ENCODE measurements around the gene VMP1. TPM values are rescaled to one million over a fixed set of nuclear protein-coding genes. Genes with fewer than 3 reads are reported as not detected.
"Not testable (repeated sequence)": the region's sequence is repeated elsewhere in the genome, so short reads cannot be mapped to it uniquely, and the experiment has no call there.

The VMP1 gene
- total and polyA plus RNA-seq, 2 donors (not counting 1 experiment from before 2014, with no cell fraction given): 20.4 to 83.5 TPM

GRCh38 chr17:59757470-59757869 lies 50.0 kb downstream of the VMP1 start:
- Histone ChIP-seq H3K9ac (ENCODE audit: low read length) (no peak overlapping the region), H3K9me3 (ENCODE audit: control extremely low read depth in 1 of 3, control insufficient read depth in 2 of 3, insufficient read depth in 1 of 3, low read length in 2 of 3) (peaks cover 0 to 9% (median 2%) of the 10 kb centered on the region in 3 donors), H3K27ac (ENCODE audit: low read length in 2 of 2) (no peak overlapping the region), H2AFZ (ENCODE audit: insufficient read depth, low read depth, low read length, poor library complexity, severe bottlenecking) (no peak overlapping the region), H3K27me3 (replicated peaks in 1 of 4; ENCODE audit: control extremely low read depth in 1 of 4, control insufficient read depth in 3 of 4, insufficient read depth in 4 of 4, low read length in 3 of 4) (no peaks in the 10 kb centered on the region), H3K4me3 (ENCODE audit: control extremely low read depth in 1 of 5, extremely low read depth in 1 of 5, insufficient read depth in 1 of 5, low read depth in 2 of 5, low read length in 4 of 5) (no peak overlapping the region), H3K36me3 (replicated peaks in 1 of 2; ENCODE audit: control extremely low read depth in 1 of 2, control insufficient read depth in 1 of 2, extremely low read depth in 1 of 2, insufficient read depth in 2 of 2, low read length in 1 of 2) (peaks cover 4 to 9% of the 10 kb centered on the region in 2 experiments), H3K4me2 (replicated peaks; ENCODE audit: low read depth, low read length, poor library complexity, severe bottlenecking) (no peak overlapping the region), H3K4me1 (ENCODE audit: control insufficient read depth in 2 of 2, insufficient read depth in 2 of 2, low read length in 2 of 2) (no peaks in the 10 kb centered on the region), H3K79me2 (ENCODE audit: control insufficient read depth, insufficient read depth, low read length) (peaks cover 3% of the 10 kb centered on the region), H4K20me1 (ENCODE audit: control insufficient read depth, insufficient read depth, low read length, poor library complexity, severe bottlenecking) (no peaks in the 10 kb centered on the region)
- peaks cover 2% of the 10 kb centered on the region for H3K9me3 Mint-ChIP-seq (ENCODE audit: insufficient read depth)
- TF ChIP-seq, protein P1, sequence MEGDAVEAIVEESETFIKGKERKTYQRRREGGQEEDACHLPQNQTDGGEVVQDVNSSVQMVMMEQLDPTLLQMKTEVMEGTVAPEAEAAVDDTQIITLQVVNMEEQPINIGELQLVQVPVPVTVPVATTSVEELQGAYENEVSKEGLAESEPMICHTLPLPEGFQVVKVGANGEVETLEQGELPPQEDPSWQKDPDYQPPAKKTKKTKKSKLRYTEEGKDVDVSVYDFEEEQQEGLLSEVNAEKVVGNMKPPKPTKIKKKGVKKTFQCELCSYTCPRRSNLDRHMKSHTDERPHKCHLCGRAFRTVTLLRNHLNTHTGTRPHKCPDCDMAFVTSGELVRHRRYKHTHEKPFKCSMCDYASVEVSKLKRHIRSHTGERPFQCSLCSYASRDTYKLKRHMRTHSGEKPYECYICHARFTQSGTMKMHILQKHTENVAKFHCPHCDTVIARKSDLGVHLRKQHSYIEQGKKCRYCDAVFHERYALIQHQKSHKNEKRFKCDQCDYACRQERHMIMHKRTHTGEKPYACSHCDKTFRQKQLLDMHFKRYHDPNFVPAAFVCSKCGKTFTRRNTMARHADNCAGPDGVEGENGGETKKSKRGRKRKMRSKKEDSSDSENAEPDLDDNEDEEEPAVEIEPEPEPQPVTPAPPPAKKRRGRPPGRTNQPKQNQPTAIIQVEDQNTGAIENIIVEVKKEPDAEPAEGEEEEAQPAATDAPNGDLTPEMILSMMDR (IDR thresholded peaks at IDR 0.05): no peak
- no peak for TF ChIP-seq EZH2 (IDR thresholded peaks at IDR 0.05; ENCODE audit: borderline replicate concordance, insufficient read depth, low read depth, low read length, poor library complexity, severe bottlenecking)
- WGBS (ENCODE audit: insufficient coverage): no CpG with 5 or more reads among the region's 1 CpG
- H3K27ac Mint-ChIP-seq: no peak overlapping the region
- intact Hi-C loops (cut with micrococcal nuclease): no loop called here
- no peaks in the 10 kb centered on the region for H3K27me3 Mint-ChIP-seq
- DNase-seq: no peak
- ChIA-PET POLR2A (no interaction called here), CTCF (interaction anchor here (0.6 to 1.1 kb wide), 6 partner anchors 81 to 149 kb away, joined by 3 to 6 read pairs (median 3); no protein-coding TSS in a partner anchor)
- H3K4me1 Mint-ChIP-seq: peaks cover 9% of the 10 kb centered on the region
- no peak overlapping the region for H3K4me3 Mint-ChIP-seq
- no peak for ATAC-seq (ENCODE audit: low read depth)

- Histone ChIP-seq H4K20me1 (ENCODE audit: control insufficient read depth, insufficient read depth, low read length, poor library complexity, severe bottlenecking) (no peaks in the 10 kb centered on the region), H3K4me1 (ENCODE audit: control insufficient read depth in 2 of 2, insufficient read depth in 2 of 2, low read length in 2 of 2) (no peaks in the 10 kb centered on the region), H3K9me3 (ENCODE audit: control extremely low read depth in 1 of 3, control insufficient read depth in 2 of 3, insufficient read depth in 1 of 3, low read length in 2 of 3) (peaks cover 0 to 9% (median 2%) of the 10 kb centered on the region in 3 donors), H3K9ac (ENCODE audit: low read length) (no peak overlapping the region), H3K27me3 (replicated peaks in 1 of 4; ENCODE audit: control extremely low read depth in 1 of 4, control insufficient read depth in 3 of 4, insufficient read depth in 4 of 4, low read length in 3 of 4) (no peaks in the 10 kb centered on the region), H3K4me3 (ENCODE audit: control extremely low read depth in 1 of 5, extremely low read depth in 1 of 5, insufficient read depth in 1 of 5, low read depth in 2 of 5, low read length in 4 of 5) (no peak overlapping the region), H2AFZ (ENCODE audit: insufficient read depth, low read depth, low read length, poor library complexity, severe bottlenecking) (no peak overlapping the region), H3K79me2 (ENCODE audit: control insufficient read depth, insufficient read depth, low read length) (peaks cover 3% of the 10 kb centered on the region), H3K4me2 (replicated peaks; ENCODE audit: low read depth, low read length, poor library complexity, severe bottlenecking) (no peak overlapping the region), H3K27ac (ENCODE audit: low read length in 2 of 2) (no peak overlapping the region), H3K36me3 (replicated peaks in 1 of 2; ENCODE audit: control extremely low read depth in 1 of 2, control insufficient read depth in 1 of 2, extremely low read depth in 1 of 2, insufficient read depth in 2 of 2, low read length in 1 of 2) (peaks cover 4 to 9% of the 10 kb centered on the region in 2 experiments)
- TF ChIP-seq EZH2 (IDR thresholded peaks at IDR 0.05; ENCODE audit: borderline replicate concordance, insufficient read depth, low read depth, low read length, poor library complexity, severe bottlenecking): no peak
- TF ChIP-seq, protein P1 (IDR thresholded peaks at IDR 0.05): no peak
- no CpG with 5 or more reads among the region's 2 CpGs for WGBS (ENCODE audit: insufficient coverage)
- Mint-ChIP-seq H3K27ac (no peak overlapping the region), H3K4me3 (no peak overlapping the region), H3K9me3 (ENCODE audit: insufficient read depth) (peaks cover 2% of the 10 kb centered on the region), H3K27me3 (no peaks in the 10 kb centered on the region), H3K4me1 (peaks cover 11% of the 10 kb centered on the region)
- ATAC-seq (ENCODE audit: low read depth) (no peak), DNase-seq (no peak)
- intact Hi-C loops (cut with micrococcal nuclease): no loop called here
- ChIA-PET CTCF (interaction anchor here (0.6 to 1.1 kb wide), 6 partner anchors 80 to 148 kb away, joined by 3 to 6 read pairs (median 3); no protein-coding TSS in a partner anchor), POLR2A (no interaction called here)
Observed at GRCh38 chr17:59757881-59758385, 50.5 kb downstream of the VMP1 start.

- H3K27ac ChIP-seq (ENCODE audit: low read length in 2 of 2); H4K20me1 ChIP-seq (ENCODE audit: control insufficient read depth, insufficient read depth, low read length, poor library complexity, severe bottlenecking); H3K9me3 Mint-ChIP-seq (ENCODE audit: insufficient read depth); intact Hi-C loops (cut with micrococcal nuclease); H3K27me3 Mint-ChIP-seq; H3K4me2 ChIP-seq (replicated peaks; ENCODE audit: low read depth, low read length, poor library complexity, severe bottlenecking); H3K79me2 ChIP-seq (ENCODE audit: control insufficient read depth, insufficient read depth, low read length); H3K9me3 ChIP-seq (ENCODE audit: control extremely low read depth in 1 of 3, control insufficient read depth in 2 of 3, insufficient read depth in 1 of 3, low read length in 2 of 3); H3K27me3 ChIP-seq (replicated peaks in 1 of 4; ENCODE audit: control extremely low read depth in 1 of 4, control insufficient read depth in 3 of 4, insufficient read depth in 4 of 4, low read length in 3 of 4); ATAC-seq (ENCODE audit: low read depth); H3K4me3 ChIP-seq (ENCODE audit: control extremely low read depth in 1 of 5, extremely low read depth in 1 of 5, insufficient read depth in 1 of 5, low read depth in 2 of 5, low read length in 4 of 5); H3K4me1 Mint-ChIP-seq; H3K9ac ChIP-seq (ENCODE audit: low read length); H3K4me1 ChIP-seq (ENCODE audit: control insufficient read depth in 2 of 2, insufficient read depth in 2 of 2, low read length in 2 of 2); H3K27ac Mint-ChIP-seq; POLR2A ChIA-PET; DNase-seq; H3K36me3 ChIP-seq (replicated peaks in 1 of 2; ENCODE audit: control extremely low read depth in 1 of 2, control insufficient read depth in 1 of 2, extremely low read depth in 1 of 2, insufficient read depth in 2 of 2, low read length in 1 of 2); H2AFZ ChIP-seq (ENCODE audit: insufficient read depth, low read depth, low read length, poor library complexity, severe bottlenecking); H3K4me3 Mint-ChIP-seq: not testable (repeated sequence)
- CTCF ChIA-PET: interaction anchor here (0.6 to 3.2 kb wide), 4 partner anchors 11 to 605 kb away, joined by 3 to 10 read pairs (median 4); no protein-coding TSS in a partner anchor
- WGBS (ENCODE audit: insufficient coverage): 92% methylated on average over 2 of the region's 4 CpGs
Observed at GRCh38 chr17:59758998-59759651, 51.7 kb downstream of the VMP1 start.

Measured in B cell (primary cell).